Skin epidermis (tissue), 12 donors: ENCODE measurements around the gene MKI67.

Experiments
- H3K27ac ChIP-seq, 21 experiments: fragments of 200-600 bp; sonication (generic) in 11 of 21; one replicate each; pipeline ENCODE4 v1.5.0; 2020; ENCODE audit warnings: mild to moderate bottlenecking in 3 of 21, inconsistent platforms in 2 of 21, moderate library complexity in 2 of 21
- H3K4me3 ChIP-seq, 7 experiments: fragments of 200-600 bp; sonication (generic) in 2 of 7; one replicate each; pipeline ENCODE4 v1.5.0; 2020; ENCODE audit warnings: inconsistent platforms in 2 of 7, mild to moderate bottlenecking in 2 of 7, moderate library complexity in 1 of 7

The MKI67 gene

GRCh38 chr10:128087146-128087883 lies 38.9 kb downstream of the MKI67 start:
- no peak overlapping the region for H3K4me3 ChIP-seq

GRCh38 chr10:128086003-128086863 lies 40.0 kb downstream of the MKI67 start:
- no peak overlapping the region for H3K4me3 ChIP-seq
- H3K27ac ChIP-seq = no peak overlapping the region

More at GRCh38 chr10:128087146-128087883, 38.9 kb downstream of the MKI67 start:
- H3K27ac ChIP-seq = no peak overlapping the region

- no peak overlapping the region for H3K4me3 ChIP-seq
- H3K27ac ChIP-seq = no peak overlapping the region
Measured at GRCh38 chr10:128084991-128085390, 41.2 kb downstream of the MKI67 start.

GRCh38 chr10:128084364-128084763 lies 41.9 kb downstream of the MKI67 start:
- no peak overlapping the region for H3K4me3 ChIP-seq

GRCh38 chr10:128083191-128083895 lies 42.9 kb downstream of the MKI67 start:
- H3K27ac ChIP-seq = no peak overlapping the region
- no peak overlapping the region for H3K4me3 ChIP-seq

More at GRCh38 chr10:128084364-128084763, 41.9 kb downstream of the MKI67 start:
- no peak overlapping the region for H3K27ac ChIP-seq

GRCh38 chr10:128081720-128082119 lies 44.5 kb downstream of the MKI67 start:
- Histone ChIP-seq H3K27ac (no peak overlapping the region), H3K4me3 (no peak overlapping the region)

GRCh38 chr10:128081222-128081621 lies 45.0 kb downstream of the MKI67 start:
- no peak overlapping the region for H3K4me3 ChIP-seq
- no peak overlapping the region for H3K27ac ChIP-seq

- no peak overlapping the region for H3K27ac ChIP-seq
- H3K4me3 ChIP-seq = no peak overlapping the region
Measured at GRCh38 chr10:128080641-128081040, 45.6 kb downstream of the MKI67 start.

GRCh38 chr10:128080231-128080630 lies 46.0 kb downstream of the MKI67 start:
- Histone ChIP-seq H3K4me3 (no peak overlapping the region), H3K27ac (no peak overlapping the region)

- no peak overlapping the region for H3K4me3 ChIP-seq
- H3K27ac ChIP-seq = no peak overlapping the region
Measured at GRCh38 chr10:128078136-128078969, 47.9 kb downstream of the MKI67 start.

- H3K4me3 ChIP-seq = no peak overlapping the region
- no peak overlapping the region for H3K27ac ChIP-seq
Measured at GRCh38 chr10:128077155-128077875, 48.9 kb downstream of the MKI67 start.

GRCh38 chr10:128074589-128074988 lies 51.6 kb downstream of the MKI67 start:
- no peak overlapping the region for H3K4me3 ChIP-seq
- H3K27ac ChIP-seq = no peak overlapping the region

- Histone ChIP-seq H3K4me3 (no peak overlapping the region), H3K27ac (no peak overlapping the region)
Measured at GRCh38 chr10:128073890-128074289, 52.3 kb downstream of the MKI67 start.

- no peak overlapping the region for H3K27ac ChIP-seq
- H3K4me3 ChIP-seq = no peak overlapping the region
Measured at GRCh38 chr10:128072941-128073645, 53.1 kb downstream of the MKI67 start.

- H3K27ac ChIP-seq = no peak overlapping the region
- H3K4me3 ChIP-seq = no peak overlapping the region
Measured at GRCh38 chr10:128072046-128072445, 54.2 kb downstream of the MKI67 start.

GRCh38 chr10:128071417-128071782 lies 54.8 kb downstream of the MKI67 start:
- H3K4me3 ChIP-seq = no peak overlapping the region
- no peak overlapping the region for H3K27ac ChIP-seq

GRCh38 chr10:128070721-128071416 lies 55.4 kb downstream of the MKI67 start:
- Histone ChIP-seq H3K27ac (no peak overlapping the region), H3K4me3 (no peak overlapping the region)

GRCh38 chr10:128070161-128070560 lies 56.1 kb downstream of the MKI67 start:
- no peak overlapping the region for H3K4me3 ChIP-seq
- no peak overlapping the region for H3K27ac ChIP-seq
